GM12891 (cell line): ENCODE measurements around the gene ZMYND11.

Source experiments
- POLR2A ChIP-seq: IDR thresholded peaks from 2 replicates; pipeline ENCODE4 v1.6.1; 2011; ENCODE audit warnings: low read depth, low read length, control low read depth
- POLR2AphosphoS5 ChIP-seq: IDR thresholded peaks from 2 replicates; pipeline ENCODE4 v1.6.1; 2011; ENCODE audit warnings: low read depth, low read length, control low read depth
- TAF1 ChIP-seq: IDR thresholded peaks from 2 replicates; pipeline ENCODE4 v1.6.1; 2011; ENCODE audit warnings: low read depth, low read length, control low read depth

DNA sequence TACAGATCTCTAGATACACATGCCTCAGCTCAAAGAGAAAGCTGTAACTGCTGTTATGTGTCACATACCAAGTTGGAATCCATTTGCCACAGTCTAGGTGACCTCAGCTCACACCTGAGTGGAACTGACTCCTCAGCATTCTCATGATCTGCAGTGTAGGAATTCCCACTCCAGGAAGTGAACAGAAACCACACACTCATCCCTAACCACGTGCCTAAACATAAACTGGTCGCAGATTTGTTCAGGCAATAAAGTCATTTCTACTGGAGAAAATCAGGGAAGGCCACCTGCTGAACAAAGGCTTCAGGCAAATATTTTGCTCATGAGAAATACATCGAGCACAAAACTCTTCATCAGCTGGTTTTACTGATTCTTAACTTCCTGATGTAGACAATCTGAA lies 23.0 kb upstream of the ZMYND11 start:
- TF ChIP-seq POLR2A (no peak), TAF1 (no peak), POLR2AphosphoS5 (no peak)
